K562 (cell line): ENCODE measurements around the gene PTCH2. TPM values are rescaled to one million over a fixed set of nuclear protein-coding genes. Genes with fewer than 3 reads are reported as not detected.
A peak's percentile ranks its signal among the peaks of the same experiment; 100 is the strongest.

Experiments used
- ATAC-seq: fragments of 200-7000 bp; cut with Tn5 transposase; 3 replicates; pipeline ENCODE4 v1.9.1; 2020; ENCODE audit warnings: moderate library complexity
- BruUV-seq: library from RNA; stranded (reverse); fragments of 400-500 nt; replicated peaks from 2 replicates; lab custom pipeline; 2021; lab: Mats Ljungman, UMichigan
- CTCF ChIA-PET: fragments of 300-600 bp; formaldehyde crosslinking; extraction: SDS; loops from one replicate; lab custom pipeline; 2021; ENCODE audit warnings: low intra/inter-chr PET ratio; lab: Yijun Ruan, JAX
- POLR2A ChIA-PET: fragments of 300-600, 350-650 bp; sonication (Branson Sonifier 250); formaldehyde crosslinking; extraction: SDS; loops from one replicate; lab custom pipeline; 2021; ENCODE audit warnings: antibody characterized with exemption, inconsistent platforms; lab: Yijun Ruan, JAX
- DNase-seq, 4 experiments: peaks; one replicate each; pipeline versions ENCODE4 v3.0.0 to v3.0.0-alpha.2; 2011 to 2018; ENCODE audit warnings: low spot score in 3 of 4, mixed read lengths in 3 of 4; ENCODE audit errors: extremely low read depth in 1 of 4
- FAIRE-seq: peaks from 2 replicates; lab custom pipeline; 2011; peaks lifted over from hg19 to GRCh38; lab: Jason Lieb, UNC
- H2AFZ ChIP-seq: 2 replicates; pipeline ENCODE4 v1.6.0; 2011; ENCODE audit warnings: low read depth, low read length, control low read depth, inconsistent platforms
- H3K27ac ChIP-seq: fragments of 200-600 bp; 3 replicates; pipeline ENCODE4 v1.8.0; 2011; ENCODE audit warnings: low read depth, mild to moderate bottlenecking, control low read depth, inconsistent platforms, low read length, moderate library complexity, mixed read lengths; ENCODE audit errors: extremely low read depth
- H3K27me3 ChIP-seq, 2 experiments: fragments of 300-600 bp in 1 of 2; 2 replicates in 1 of 2; 3 replicates in 1 of 2; pipeline versions ENCODE4 v1.6.0 to v1.8.0; 2011; ENCODE audit warnings: inconsistent platforms in 2 of 2, low read length in 2 of 2, mild to moderate bottlenecking in 1 of 2, mixed read lengths in 1 of 2, moderate library complexity in 1 of 2; ENCODE audit not compliant: control insufficient read depth in 2 of 2, insufficient read depth in 2 of 2
- H3K36me3 ChIP-seq: fragments of 300-600 bp; 3 replicates; pipeline ENCODE4 v1.8.0; 2011; ENCODE audit warnings: mild to moderate bottlenecking, low read length, inconsistent platforms; ENCODE audit not compliant: control insufficient read depth, insufficient read depth
- H3K4me1 ChIP-seq, 2 experiments: fragments of 200-600 bp in 1 of 2; replicated peaks in 1 of 2; 2 replicates in 1 of 2; 3 replicates in 1 of 2; pipeline versions ENCODE4 v1.5.1 to v1.8.0; 2011; ENCODE audit warnings: inconsistent platforms in 2 of 2, low read length in 2 of 2, mild to moderate bottlenecking in 1 of 2, mixed read lengths in 1 of 2, moderate library complexity in 1 of 2; ENCODE audit not compliant: control insufficient read depth in 2 of 2, insufficient read depth in 2 of 2
- H3K4me2 ChIP-seq: 2 replicates; pipeline ENCODE4 v1.6.1; 2011; ENCODE audit warnings: low read length, control low read depth, inconsistent platforms, mixed read lengths; ENCODE audit not compliant: insufficient read depth
- H3K4me3 ChIP-seq: fragments of 200-600 bp; sonication (generic), shearing (Covaris generic); 2 replicates; pipeline ENCODE4 v1.5.1; 2016; ENCODE audit warnings: control low read depth, inconsistent platforms
- H3K79me2 ChIP-seq: fragments of 200-600 bp; 3 replicates; pipeline ENCODE4 v1.8.0; 2011; ENCODE audit warnings: low read length, inconsistent platforms; ENCODE audit not compliant: control insufficient read depth, insufficient read depth
- H3K9ac ChIP-seq, 2 experiments: 2 replicates each; pipeline versions ENCODE4 v1.6.0 to v1.6.1; 2011; ENCODE audit warnings: low read depth in 2 of 2, low read length in 2 of 2, control low read depth in 1 of 2, inconsistent platforms in 1 of 2, mild to moderate bottlenecking in 1 of 2, mixed read lengths in 1 of 2; ENCODE audit not compliant: insufficient read depth in 1 of 2
- H3K9me1 ChIP-seq: one replicate; pipeline ENCODE4 v1.6.0; 2011; ENCODE audit warnings: inconsistent platforms, mild to moderate bottlenecking, low read length, moderate library complexity; ENCODE audit not compliant: control insufficient read depth, insufficient read depth
- H3K9me3 ChIP-seq: replicated peaks from 2 replicates; pipeline ENCODE4 v1.5.1; 2011; ENCODE audit warnings: low read depth, low read length, inconsistent platforms; ENCODE audit not compliant: control insufficient read depth, insufficient read depth
- H4K20me1 ChIP-seq: replicated peaks from 2 replicates; pipeline ENCODE4 v1.6.1; 2011; ENCODE audit warnings: low read length, inconsistent platforms, mixed read lengths; ENCODE audit not compliant: control insufficient read depth, insufficient read depth
- COPS2 ChIP-seq: fragments of 450-650 bp; conservative IDR thresholded peaks from 2 replicates; pipeline ENCODE4 v1.6.1; 2016; ENCODE audit warnings: mild to moderate bottlenecking, moderate library complexity
- ERF ChIP-seq: fragments of 450-650 bp; formaldehyde crosslinking; IDR thresholded peaks from 2 replicates; pipeline ENCODE4 v1.4.0; 2020; ENCODE audit warnings: mild to moderate bottlenecking, mixed read lengths
- FOXK1 ChIP-seq: sonication (generic); formaldehyde crosslinking; IDR thresholded peaks from 2 replicates; pipeline ENCODE4 v1.8.0; 2022; ENCODE audit warnings: missing genetic modification reagents, mild to moderate bottlenecking, borderline replicate concordance
- GTF2F1 ChIP-seq: IDR thresholded peaks from 2 replicates; pipeline ENCODE4 v1.6.1; 2011; ENCODE audit warnings: low read depth, low read length, improper control_type of control experiment
- ILF3 ChIP-seq: fragments of 450-650 bp; IDR thresholded peaks from 2 replicates; pipeline ENCODE4 v1.6.1; 2018; ENCODE audit warnings: antibody characterized with exemption, mild to moderate bottlenecking, moderate library complexity, borderline replicate concordance
- MEIS2 ChIP-seq: fragments of 450-650 bp; IDR thresholded peaks from 2 replicates; pipeline ENCODE4 v1.6.1; 2014; ENCODE audit warnings: mild to moderate bottlenecking; ENCODE audit not compliant: partially characterized antibody
- MTF1 ChIP-seq: fragments of 250-450 bp; sonication (Bioruptor Pico); IDR thresholded peaks from 2 replicates; pipeline ENCODE4 v1.9.0; 2021; ENCODE audit warnings: moderate library complexity, mild to moderate bottlenecking, inconsistent platforms, borderline replicate concordance
- NCOA4 ChIP-seq: fragments of 450-650 bp; IDR thresholded peaks from 2 replicates; pipeline ENCODE4 v1.6.1; 2018; ENCODE audit warnings: mild to moderate bottlenecking; ENCODE audit not compliant: partially characterized antibody
- PML ChIP-seq: IDR thresholded peaks from 2 replicates; pipeline ENCODE4 v1.6.1; 2012; ENCODE audit warnings: low read length, inconsistent platforms
- POLR3G ChIP-seq: IDR thresholded peaks from 2 replicates; pipeline ENCODE4 v1.6.1; 2011; ENCODE audit not compliant: insufficient read length, insufficient replicate concordance; ENCODE audit errors: extremely low read depth
- RBM15 ChIP-seq: fragments of 200-400 bp; formaldehyde crosslinking; IDR thresholded peaks from 2 replicates; pipeline ENCODE4 v1.6.1; 2018; ENCODE audit warnings: mild to moderate bottlenecking, low read length, moderate library complexity; ENCODE audit not compliant: insufficient read depth
- SRSF3 ChIP-seq: fragments of 200-400 bp; formaldehyde crosslinking; IDR thresholded peaks from 2 replicates; pipeline ENCODE4 v1.6.1; 2016; ENCODE audit warnings: mild to moderate bottlenecking, low read length, moderate library complexity; ENCODE audit not compliant: insufficient read depth
- ZNF512 ChIP-seq: IDR thresholded peaks from 2 replicates; pipeline ENCODE4 v1.6.1; 2016; ENCODE audit warnings: missing genetic modification characterization, missing compliant biosample characterization
- WGBS: fragments of 100-300 bp; shearing (Covaris generic); methylation state at CpG from one replicate; pipeline ENCODE4 v1.1.6; 2016; ENCODE audit warnings: low coverage, mixed read lengths; ENCODE audit not compliant: insufficient coverage; ENCODE audit errors: missing lambda C conversion rate; 5-methylcytosine and 5-hydroxymethylcytosine counted together
- in situ Hi-C: fragments of 300-500 bp; cut with MboI; formaldehyde crosslinking; loops from 4 replicates; pipeline ENCODE4 v1.15.0; 2018; ENCODE audit warnings: inconsistent platforms, mixed read lengths
- intact Hi-C: fragments of 100-400 bp; cut with micrococcal nuclease; formaldehyde crosslinking; loops from 2 replicates; pipeline ENCODE4 v1.14.2; 2022
- polyA plus RNA-seq, 8 experiments: library from polyadenylated mRNA; depleted of rRNA in 4 of 8; stranded (reverse) in 5 of 8; unstranded in 3 of 8; fragments of >200 nt; fragmentation: Nextera tagmentation in 2 of 8; fragmentation: Illumina TruSeq in 1 of 8; extraction: Ambion mirVana in 2 of 8; extraction: Trizol in 1 of 8; gene quantifications; 2 replicates each; pipeline versions ENCODE4 v1.2.1 to v1.2.3, GENCODE V29; 2011 to 2014; ENCODE audit warnings: inconsistent platforms in 1 of 8, missing spikeins in 1 of 8
- total RNA-seq, 7 experiments: library from RNA; depleted of rRNA in 6 of 7; stranded (reverse); fragments of >200 nt in 6 of 7; fragmentation: Illumina TruSeq in 2 of 7; extraction: Trizol in 2 of 7; gene quantifications; 2 replicates each; pipeline versions ENCODE4 v1.2.1 to v1.2.3, GENCODE V29; 2011 to 2021; ENCODE audit warnings: low replicate concordance in 1 of 7

Gene PTCH2
- total and polyA plus RNA-seq, 9 of the 15 experiments (the other 6 are each of a cell fraction or from before 2014, with no cell fraction given) = 0.15 to 27.3 (median 0.48) TPM; not detected in 1

GRCh38 chr1:44788120-44788860 is 54.8 kb downstream of the PTCH2 start, which contains the start of gene BEST4:
Gene BEST4 (minus strand): TSS chr1:44788170. CDS start chr1:44787705, 465 bp downstream.
- no TSS peak for BruUV-seq
- no peak within 1 kb of the TSS for H3K27ac ChIP-seq
- peak within 1 kb of the TSS in 1 of 2 experiments; percentile 60; a peak in 2 of 4 replicates for H3K9ac ChIP-seq
- no peak within 1 kb of the TSS for H2AFZ ChIP-seq
- no peaks in the 10 kb centered on the region for H3K9me3 ChIP-seq
- no peak for ATAC-seq
- no peaks in the 10 kb centered on the region for H3K36me3 ChIP-seq
- 47% methylated on average over 9 of the region's 9 CpGs for WGBS
- no peaks in the 10 kb centered on the region for H3K27me3 ChIP-seq
- no peak for FAIRE-seq
- H3K4me2 ChIP-seq = no peak within 1 kb of the TSS
- H3K9me1 ChIP-seq = no peaks in the 10 kb centered on the region
- ChIA-PET CTCF (no interaction called here), POLR2A (interaction anchor here (0.6 to 12.0 kb wide), 14 partner anchors 9 to 797 kb away, joined by 3 to 253 read pairs (median 4); partner anchors contain the start of genes BTBD19, MUTYH, RNU5D-1 and RPS8)
- H4K20me1 ChIP-seq = no peaks in the 10 kb centered on the region
- no peak for DNase-seq
- no peak for TF ChIP-seq RBM15
- TF ChIP-seq MEIS2 = peak; percentile 25
- in situ Hi-C loops (no loop called here), intact Hi-C loops (no loop called here)
- no peaks in the 10 kb centered on the region for H3K79me2 ChIP-seq
- H3K4me1 ChIP-seq = peaks cover 16 to 30% of the 10 kb centered on the region in 2 experiments; a peak in 4 of 5 replicates
- no peak within 1 kb of the TSS for H3K4me3 ChIP-seq

- ATAC-seq (no peak), FAIRE-seq (no peak), DNase-seq (no peak)
- no peaks in the 10 kb centered on the region for H3K79me2 ChIP-seq
- H4K20me1 ChIP-seq = no peaks in the 10 kb centered on the region
- no peak overlapping the region for H2AFZ ChIP-seq
- POLR2A ChIA-PET = interaction anchor here (0.7 to 12.0 kb wide), 10 partner anchors 9 to 552 kb away, joined by 3 to 253 read pairs (median 6); partner anchors contain the start of genes BTBD19, MUTYH, RNU5D-1 and RPS8
- H3K4me1 ChIP-seq = peaks cover 12 to 23% of the 10 kb centered on the region in 2 experiments; a peak in 4 of 5 replicates
- H3K4me3 ChIP-seq = no peak overlapping the region
- H3K9ac ChIP-seq = peak overlapping the region in 1 of 2 experiments; percentile 18; a peak in 2 of 4 replicates
- WGBS = 74% methylated on average over 10 of the region's 10 CpGs
- H3K36me3 ChIP-seq = no peaks in the 10 kb centered on the region
- no peaks in the 10 kb centered on the region for H3K27me3 ChIP-seq
- TF ChIP-seq MTF1 (CRISPR knock-in tag) (no peak), SRSF3 (no peak), ILF3 (no peak), ERF (no peak), ZNF512 (no peak), PML (no peak), GTF2F1 (no peak), FOXK1 (CRISPR knock-in tag) (no peak), COPS2 (no peak), NCOA4 (no peak), POLR3G (no peak)
- TF ChIP-seq, all 486 proteins: peak for 0
- in situ Hi-C loops = no loop called here
- H3K27ac ChIP-seq = no peak overlapping the region
- intact Hi-C loops = no loop called here
- H3K4me2 ChIP-seq = no peak overlapping the region
- CTCF ChIA-PET = no interaction called here
- H3K9me3 ChIP-seq = no peaks in the 10 kb centered on the region
- BruUV-seq = no TSS peak
- no peaks in the 10 kb centered on the region for H3K9me1 ChIP-seq
Measured at GRCh38 chr1:44787506-44787905, 55.5 kb downstream of the PTCH2 start.
